SK-N-SH (cell line): Measurements from ENCODE around the gene CCR4.

Experiments
- ELF1 ChIP-seq: IDR thresholded peaks from 2 replicates; pipeline ENCODE4 v1.4.0; 2012
- FOXM1 ChIP-seq: IDR thresholded peaks from 2 replicates; pipeline ENCODE4 v1.4.0; 2012; ENCODE audit warnings: low read depth, mild to moderate bottlenecking
- USF2 ChIP-seq: fragments of 150-350 bp; IDR thresholded peaks from 2 replicates; pipeline ENCODE4 v1.6.1; 2017; ENCODE audit warnings: antibody characterized with exemption, low read length, low read depth, borderline replicate concordance
- YY1 ChIP-seq: IDR thresholded peaks from 2 replicates; pipeline ENCODE4 v1.4.0; 2012; ENCODE audit warnings: low read depth, mild to moderate bottlenecking
- TF ChIP-seq, protein P1 (sequence below): fragments of 200-600 bp; sonication (generic); IDR thresholded peaks from 2 replicates; pipeline ENCODE4 v1.6.1; 2017; ENCODE audit warnings: antibody characterized with exemption, mild to moderate bottlenecking, moderate library complexity

- TF ChIP-seq YY1 (no peak), ELF1 (no peak), FOXM1 (no peak), USF2 (no peak)
- TF ChIP-seq, protein P1, sequence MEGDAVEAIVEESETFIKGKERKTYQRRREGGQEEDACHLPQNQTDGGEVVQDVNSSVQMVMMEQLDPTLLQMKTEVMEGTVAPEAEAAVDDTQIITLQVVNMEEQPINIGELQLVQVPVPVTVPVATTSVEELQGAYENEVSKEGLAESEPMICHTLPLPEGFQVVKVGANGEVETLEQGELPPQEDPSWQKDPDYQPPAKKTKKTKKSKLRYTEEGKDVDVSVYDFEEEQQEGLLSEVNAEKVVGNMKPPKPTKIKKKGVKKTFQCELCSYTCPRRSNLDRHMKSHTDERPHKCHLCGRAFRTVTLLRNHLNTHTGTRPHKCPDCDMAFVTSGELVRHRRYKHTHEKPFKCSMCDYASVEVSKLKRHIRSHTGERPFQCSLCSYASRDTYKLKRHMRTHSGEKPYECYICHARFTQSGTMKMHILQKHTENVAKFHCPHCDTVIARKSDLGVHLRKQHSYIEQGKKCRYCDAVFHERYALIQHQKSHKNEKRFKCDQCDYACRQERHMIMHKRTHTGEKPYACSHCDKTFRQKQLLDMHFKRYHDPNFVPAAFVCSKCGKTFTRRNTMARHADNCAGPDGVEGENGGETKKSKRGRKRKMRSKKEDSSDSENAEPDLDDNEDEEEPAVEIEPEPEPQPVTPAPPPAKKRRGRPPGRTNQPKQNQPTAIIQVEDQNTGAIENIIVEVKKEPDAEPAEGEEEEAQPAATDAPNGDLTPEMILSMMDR: no peak
Observed at GRCh38 chr3:32903953-32904352, 47.5 kb upstream of the CCR4 start.
